GM12878 (cell line): ENCODE data around the gene MBD3L2. TPM values are rescaled to one million over a fixed set of nuclear protein-coding genes. Genes with fewer than 3 reads are reported as not detected.
A peak's percentile ranks its signal among the peaks of the same experiment; 100 is the strongest.

Experiments
- ASH2L ChIP-seq: fragments of 300-600, 200-600 bp; sonication (generic); IDR thresholded peaks from 2 replicates; pipeline ENCODE4 v1.6.1; 2017; ENCODE audit warnings: low read depth, mild to moderate bottlenecking, borderline replicate concordance
- BHLHE40 ChIP-seq, 2 experiments: fragments of 450-650 bp in 1 of 2; IDR thresholded peaks; 2 replicates each; pipeline ENCODE4 v1.6.1; 2011 to 2017; ENCODE audit warnings: low read depth in 2 of 2, borderline replicate concordance in 1 of 2, improper control_type of control experiment in 1 of 2, low read length in 1 of 2, mild to moderate bottlenecking in 1 of 2
- CEBPB ChIP-seq, 2 experiments: fragments of 150-350 bp in 1 of 2; IDR thresholded peaks; 2 replicates each; pipeline ENCODE4 v1.6.1; 2012 to 2014; ENCODE audit warnings: low read depth in 2 of 2, low read length in 2 of 2, borderline replicate concordance in 1 of 2, inconsistent platforms in 1 of 2
- EGR1 ChIP-seq, 2 experiments: IDR thresholded peaks; 1 replicate in 1 of 2; 2 replicates in 1 of 2; pipeline ENCODE4 v1.6.1; 2011 to 2012; ENCODE audit warnings: low read depth in 2 of 2, low read length in 2 of 2, borderline replicate concordance in 1 of 2, mild to moderate bottlenecking in 1 of 2, moderate library complexity in 1 of 2
- EP300 ChIP-seq, 2 experiments: fragments of 150-350 bp in 1 of 2; IDR thresholded peaks; 2 replicates each; pipeline ENCODE4 v1.6.1; 2011 to 2012; ENCODE audit warnings: low read depth in 2 of 2, low read length in 2 of 2, borderline replicate concordance in 1 of 2, improper control_type of control experiment in 1 of 2, inconsistent platforms in 1 of 2; ENCODE audit not compliant: control insufficient read depth in 1 of 2
- FOS ChIP-seq: IDR thresholded peaks from 3 replicates; pipeline ENCODE4 v1.6.1; 2011; ENCODE audit warnings: borderline replicate concordance; ENCODE audit not compliant: insufficient read length; ENCODE audit errors: extremely low read depth
- IKZF2 ChIP-seq, 2 experiments: fragments of 450-650 bp; IDR thresholded peaks; 2 replicates each; pipeline ENCODE4 v1.6.1; 2017; ENCODE audit warnings: mild to moderate bottlenecking in 2 of 2, moderate library complexity in 2 of 2
- MXI1 ChIP-seq: fragments of 150-350 bp; IDR thresholded peaks from 2 replicates; pipeline ENCODE4 v1.6.1; 2011; ENCODE audit warnings: low read depth, mild to moderate bottlenecking, inconsistent platforms, low read length, improper control_type of control experiment
- NFXL1 ChIP-seq: fragments of 450-650 bp; IDR thresholded peaks from 2 replicates; pipeline ENCODE4 v1.6.1; 2017; ENCODE audit warnings: antibody characterized with exemption, mild to moderate bottlenecking, borderline replicate concordance
- NFYA ChIP-seq: IDR thresholded peaks from 2 replicates; pipeline ENCODE4 v1.6.1; 2011; ENCODE audit warnings: low read depth, mild to moderate bottlenecking, low read length, improper control_type of control experiment, borderline replicate concordance
- PAX5 ChIP-seq: IDR thresholded peaks from 2 replicates; pipeline ENCODE4 v1.6.1; 2011; ENCODE audit warnings: low read depth, low read length, borderline replicate concordance
- RAD21 ChIP-seq: IDR thresholded peaks from 2 replicates; pipeline ENCODE4 v1.6.1; 2011; ENCODE audit warnings: mild to moderate bottlenecking, low read depth, low read length, moderate library complexity; ENCODE audit not compliant: insufficient read depth
- STAT3 ChIP-seq: IDR thresholded peaks from 2 replicates; pipeline ENCODE4 v1.6.1; 2011; ENCODE audit warnings: low read depth, low read length, improper control_type of control experiment
- SUPT20H ChIP-seq: IDR thresholded peaks from 2 replicates; pipeline ENCODE4 v1.6.1; 2011; ENCODE audit warnings: low read depth, mild to moderate bottlenecking, low read length, moderate library complexity, borderline replicate concordance; ENCODE audit not compliant: control insufficient read depth
- SUZ12 ChIP-seq: fragments of 200-600 bp; sonication (generic); IDR thresholded peaks from one replicate; pipeline ENCODE4 v1.6.1; 2018; ENCODE audit warnings: antibody characterized with exemption, mild to moderate bottlenecking; ENCODE audit not compliant: unreplicated experiment
- ZZZ3 ChIP-seq: IDR thresholded peaks from 2 replicates; pipeline ENCODE4 v1.6.1; 2011; ENCODE audit warnings: low read depth; ENCODE audit not compliant: control insufficient read depth, insufficient read length
- polyA plus RNA-seq, 11 experiments: library from polyadenylated mRNA; depleted of rRNA in 4 of 11; unstranded in 6 of 11; stranded (reverse) in 5 of 11; fragments of >200 nt; fragmentation: Nextera tagmentation in 4 of 11; fragmentation: Illumina TruSeq in 1 of 11; extraction: Ambion mirVana in 4 of 11; extraction: Trizol in 1 of 11; gene quantifications; 1 replicate in 1 of 11; 2 replicates in 10 of 11; pipeline versions ENCODE4 v1.2.1 to v1.2.3, GENCODE V29; 2011 to 2016; ENCODE audit warnings: inconsistent platforms in 2 of 11, missing spikeins in 2 of 11, low read depth in 1 of 11
- total RNA-seq, 4 experiments: library from RNA; depleted of rRNA in 3 of 4; stranded (reverse); fragments of >200 nt in 3 of 4; fragmentation: Illumina TruSeq in 1 of 4; extraction: Trizol in 1 of 4; gene quantifications; 2 replicates each; pipeline versions ENCODE4 v1.2.1 to v1.2.3, GENCODE V29; 2013 to 2021
- TF ChIP-seq, protein P1 (sequence below): fragments of 450-650 bp; IDR thresholded peaks from 2 replicates; pipeline ENCODE4 v1.6.1; 2017; ENCODE audit warnings: mild to moderate bottlenecking, moderate library complexity
- TF ChIP-seq, protein P2 (sequence below): fragments of 450-650 bp; IDR thresholded peaks from 2 replicates; pipeline ENCODE4 v1.6.1; 2018; ENCODE audit warnings: borderline replicate concordance, mild to moderate bottlenecking; ENCODE audit not compliant: partially characterized antibody
- TF ChIP-seq, protein P3 (sequence below): IDR thresholded peaks from 2 replicates; pipeline ENCODE4 v1.6.1; 2011; ENCODE audit warnings: borderline replicate concordance, low read depth, mild to moderate bottlenecking, moderate library complexity, low read length; ENCODE audit not compliant: insufficient read depth, poor library complexity, severe bottlenecking

The MBD3L2 gene
- total and polyA plus RNA-seq, 10 of the 15 experiments (the other 5 are each of a cell fraction or from before 2014, with no cell fraction given), result not detected

DNA sequence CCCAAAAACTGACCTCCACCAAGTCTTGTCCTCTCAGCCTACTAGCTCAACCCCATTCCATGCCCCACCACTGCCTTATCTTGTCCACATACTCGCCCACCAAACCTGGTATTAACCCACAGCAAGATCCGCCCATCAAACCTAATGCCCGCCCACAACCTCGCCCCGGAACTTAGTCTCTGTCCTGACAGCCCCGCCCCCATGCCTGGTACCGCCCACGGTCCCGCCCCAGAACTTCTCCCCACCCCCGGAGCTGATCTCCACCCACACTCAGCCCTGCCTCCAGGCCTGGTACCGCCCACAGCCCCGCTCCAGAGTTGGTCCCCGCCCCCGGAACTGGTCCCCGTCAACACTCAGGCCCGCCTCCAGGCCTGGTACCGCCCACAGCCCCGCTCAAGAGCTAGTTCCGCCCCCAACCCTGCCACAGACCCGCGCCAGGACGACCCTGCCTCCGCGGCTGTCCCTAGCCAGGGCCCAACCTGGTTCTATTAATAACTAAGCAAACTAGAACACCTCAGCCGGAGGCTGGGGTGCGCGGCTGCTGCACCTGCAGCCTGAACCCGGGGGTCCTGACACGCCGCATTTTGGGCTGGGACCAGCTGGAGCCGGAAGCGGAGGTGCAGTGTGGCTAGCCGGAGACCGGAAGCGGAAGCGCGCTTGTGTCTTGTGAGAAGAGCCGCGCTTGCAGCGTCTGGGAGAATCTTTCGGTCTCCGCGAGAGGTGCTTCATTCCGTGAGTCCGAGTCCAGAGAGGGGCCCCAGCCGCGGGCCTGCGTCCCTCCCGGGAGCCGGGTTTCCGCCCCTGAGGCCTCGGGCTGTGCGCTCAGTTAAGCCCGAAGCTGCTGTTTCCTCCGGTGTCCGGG lies 20.2 kb downstream of the MBD3L2 start, which contains the start of gene ZNF557 (continued):
- TF ChIP-seq, protein P1, sequence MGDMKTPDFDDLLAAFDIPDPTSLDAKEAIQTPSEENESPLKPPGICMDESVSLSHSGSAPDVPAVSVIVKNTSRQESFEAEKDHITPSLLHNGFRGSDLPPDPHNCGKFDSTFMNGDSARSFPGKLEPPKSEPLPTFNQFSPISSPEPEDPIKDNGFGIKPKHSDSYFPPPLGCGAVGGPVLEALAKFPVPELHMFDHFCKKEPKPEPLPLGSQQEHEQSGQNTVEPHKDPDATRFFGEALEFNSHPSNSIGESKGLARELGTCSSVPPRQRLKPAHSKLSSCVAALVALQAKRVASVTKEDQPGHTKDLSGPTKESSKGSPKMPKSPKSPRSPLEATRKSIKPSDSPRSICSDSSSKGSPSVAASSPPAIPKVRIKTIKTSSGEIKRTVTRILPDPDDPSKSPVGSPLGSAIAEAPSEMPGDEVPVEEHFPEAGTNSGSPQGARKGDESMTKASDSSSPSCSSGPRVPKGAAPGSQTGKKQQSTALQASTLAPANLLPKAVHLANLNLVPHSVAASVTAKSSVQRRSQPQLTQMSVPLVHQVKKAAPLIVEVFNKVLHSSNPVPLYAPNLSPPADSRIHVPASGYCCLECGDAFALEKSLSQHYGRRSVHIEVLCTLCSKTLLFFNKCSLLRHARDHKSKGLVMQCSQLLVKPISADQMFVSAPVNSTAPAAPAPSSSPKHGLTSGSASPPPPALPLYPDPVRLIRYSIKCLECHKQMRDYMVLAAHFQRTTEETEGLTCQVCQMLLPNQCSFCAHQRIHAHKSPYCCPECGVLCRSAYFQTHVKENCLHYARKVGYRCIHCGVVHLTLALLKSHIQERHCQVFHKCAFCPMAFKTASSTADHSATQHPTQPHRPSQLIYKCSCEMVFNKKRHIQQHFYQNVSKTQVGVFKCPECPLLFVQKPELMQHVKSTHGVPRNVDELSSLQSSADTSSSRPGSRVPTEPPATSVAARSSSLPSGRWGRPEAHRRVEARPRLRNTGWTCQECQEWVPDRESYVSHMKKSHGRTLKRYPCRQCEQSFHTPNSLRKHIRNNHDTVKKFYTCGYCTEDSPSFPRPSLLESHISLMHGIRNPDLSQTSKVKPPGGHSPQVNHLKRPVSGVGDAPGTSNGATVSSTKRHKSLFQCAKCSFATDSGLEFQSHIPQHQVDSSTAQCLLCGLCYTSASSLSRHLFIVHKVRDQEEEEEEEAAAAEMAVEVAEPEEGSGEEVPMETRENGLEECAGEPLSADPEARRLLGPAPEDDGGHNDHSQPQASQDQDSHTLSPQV, result no peak
- TF ChIP-seq ASH2L (0 out of 2 replicates have a peak, but pooled peaks have one; percentile 69), NFXL1 (no peak), BHLHE40 (IDR thresholded peaks at IDR 0.05; ENCODE audit: borderline replicate concordance in 1 of 2, low read depth in 2 of 2, low read length in 1 of 2) (peak in 1 of 2 experiments; percentile 50; a peak in 1 of 4 replicates), SUZ12 (no peak), EGR1 (IDR thresholded peaks at IDR 0.05; ENCODE audit: borderline replicate concordance in 1 of 2, low read depth in 2 of 2, low read length in 2 of 2) (peak in 1 of 2 experiments; percentile 89; a peak in 2 of 3 replicates), ZZZ3 (no peak), SUPT20H (no peak), IKZF2 (IDR thresholded peaks at IDR 0.05) (no peak; a peak in 1 of 4 replicates), NFYA (no peak), FOS (no peak), CEBPB (IDR thresholded peaks at IDR 0.05; ENCODE audit: borderline replicate concordance in 1 of 2, low read depth in 2 of 2, low read length in 2 of 2) (no peak), EP300 (IDR thresholded peaks at IDR 0.05; ENCODE audit: borderline replicate concordance in 1 of 2, control insufficient read depth in 1 of 2, low read depth in 2 of 2, low read length in 2 of 2) (no peak), PAX5 (no peak), STAT3 (no peak), MXI1 (peak; percentile 56), RAD21 (no peak)
- TF ChIP-seq, protein P2, sequence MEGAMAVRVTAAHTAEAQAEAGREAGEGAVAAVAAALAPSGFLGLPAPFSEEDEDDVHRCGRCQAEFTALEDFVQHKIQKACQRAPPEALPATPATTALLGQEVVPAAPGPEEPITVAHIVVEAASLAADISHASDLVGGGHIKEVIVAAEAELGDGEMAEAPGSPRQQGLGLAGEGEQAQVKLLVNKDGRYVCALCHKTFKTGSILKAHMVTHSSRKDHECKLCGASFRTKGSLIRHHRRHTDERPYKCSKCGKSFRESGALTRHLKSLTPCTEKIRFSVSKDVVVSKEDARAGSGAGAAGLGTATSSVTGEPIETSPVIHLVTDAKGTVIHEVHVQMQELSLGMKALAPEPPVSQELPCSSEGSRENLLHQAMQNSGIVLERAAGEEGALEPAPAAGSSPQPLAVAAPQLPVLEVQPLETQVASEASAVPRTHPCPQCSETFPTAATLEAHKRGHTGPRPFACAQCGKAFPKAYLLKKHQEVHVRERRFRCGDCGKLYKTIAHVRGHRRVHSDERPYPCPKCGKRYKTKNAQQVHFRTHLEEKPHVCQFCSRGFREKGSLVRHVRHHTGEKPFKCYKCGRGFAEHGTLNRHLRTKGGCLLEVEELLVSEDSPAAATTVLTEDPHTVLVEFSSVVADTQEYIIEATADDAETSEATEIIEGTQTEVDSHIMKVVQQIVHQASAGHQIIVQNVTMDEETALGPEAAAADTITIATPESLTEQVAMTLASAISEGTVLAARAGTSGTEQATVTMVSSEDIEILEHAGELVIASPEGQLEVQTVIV, result peak; percentile 77
- TF ChIP-seq, protein P3, sequence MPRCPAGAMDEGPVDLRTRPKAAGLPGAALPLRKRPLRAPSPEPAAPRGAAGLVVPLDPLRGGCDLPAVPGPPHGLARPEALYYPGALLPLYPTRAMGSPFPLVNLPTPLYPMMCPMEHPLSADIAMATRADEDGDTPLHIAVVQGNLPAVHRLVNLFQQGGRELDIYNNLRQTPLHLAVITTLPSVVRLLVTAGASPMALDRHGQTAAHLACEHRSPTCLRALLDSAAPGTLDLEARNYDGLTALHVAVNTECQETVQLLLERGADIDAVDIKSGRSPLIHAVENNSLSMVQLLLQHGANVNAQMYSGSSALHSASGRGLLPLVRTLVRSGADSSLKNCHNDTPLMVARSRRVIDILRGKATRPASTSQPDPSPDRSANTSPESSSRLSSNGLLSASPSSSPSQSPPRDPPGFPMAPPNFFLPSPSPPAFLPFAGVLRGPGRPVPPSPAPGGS, result no peak
